BJ (cell line): ENCODE measurements around the gene RAD18. TPM values are rescaled to one million over a fixed set of nuclear protein-coding genes. Genes with fewer than 3 reads are reported as not detected.

ENCODE experiments used
- CTCF ChIA-PET: fragments of 350-600 bp; formaldehyde crosslinking; extraction: SDS; loops from one replicate; lab custom pipeline; 2021; ENCODE audit warnings: antibody characterized with exemption, inconsistent platforms; lab: Yijun Ruan, JAX
- POLR2A ChIA-PET: fragments of 300-600 bp; sonication (Branson Sonifier 250); formaldehyde crosslinking; extraction: SDS; loops from one replicate; lab custom pipeline; 2021; ENCODE audit warnings: antibody characterized with exemption; lab: Charles Lee
- DNase-seq: peaks from one replicate; pipeline ENCODE4 v3.0.0-alpha.2; 2011; ENCODE audit warnings: low read depth
- H3K27me3 ChIP-seq: 2 replicates; pipeline ENCODE4 v1.6.0; 2011; ENCODE audit warnings: low read length; ENCODE audit not compliant: control insufficient read depth, insufficient read depth
- H3K36me3 ChIP-seq: 2 replicates; pipeline ENCODE4 v1.5.1; 2011; ENCODE audit warnings: low read length; ENCODE audit not compliant: control insufficient read depth, insufficient read depth
- H3K4me3 ChIP-seq: 2 replicates; pipeline ENCODE4 v1.5.1; 2011; ENCODE audit warnings: low read depth, mild to moderate bottlenecking, control low read depth, low read length
- polyA plus RNA-seq: library from polyadenylated mRNA; depleted of rRNA; stranded (reverse); fragments of >200 nt; gene quantifications from 2 replicates; pipeline ENCODE4 v1.2.3, GENCODE V29; 2011; rRNA removed
- small RNA-seq: library from RNA; depleted of rRNA; stranded (forward); fragments of <200 nt; gene quantifications from one replicate; pipeline ENCODE3, GENCODE V24; 2012; ENCODE audit warnings: low replicate concordance, low read depth; ENCODE audit not compliant: insufficient read length
- TF ChIP-seq, protein P1 (sequence below): IDR thresholded peaks from 2 replicates; pipeline ENCODE4 v1.5.1; 2011; ENCODE audit warnings: low read depth, mild to moderate bottlenecking, control low read depth, inconsistent platforms, low read length, moderate library complexity; ENCODE audit not compliant: insufficient read depth

The RAD18 gene
- polyA plus RNA-seq, 1 experiment = 13.8 TPM

DNA sequence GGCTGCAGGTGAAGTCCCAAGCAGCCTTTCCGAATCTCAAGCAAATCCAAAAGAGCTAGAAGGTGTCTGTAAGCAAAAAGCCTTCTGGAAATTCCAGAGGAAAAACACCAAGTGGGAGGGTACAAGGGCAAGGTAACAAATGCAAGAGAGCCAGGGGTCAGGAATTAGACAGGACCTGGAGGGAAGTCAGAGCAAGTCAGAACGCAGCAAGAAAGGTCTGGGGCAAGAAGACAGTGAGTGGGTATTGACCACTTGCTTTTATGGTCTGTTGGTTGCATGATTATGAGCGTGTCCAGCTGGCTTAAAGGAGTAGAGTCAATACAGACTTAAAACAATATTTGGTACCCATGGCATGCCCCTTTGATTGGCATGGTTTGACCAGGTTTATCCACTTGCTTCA, 127.2 kb downstream of the RAD18 start:
- Histone ChIP-seq H3K4me3 (no peak overlapping the region), H3K27me3 (no peaks in the 10 kb centered on the region), H3K36me3 (no peaks in the 10 kb centered on the region)
- no peak for DNase-seq
- TF ChIP-seq, protein P1, sequence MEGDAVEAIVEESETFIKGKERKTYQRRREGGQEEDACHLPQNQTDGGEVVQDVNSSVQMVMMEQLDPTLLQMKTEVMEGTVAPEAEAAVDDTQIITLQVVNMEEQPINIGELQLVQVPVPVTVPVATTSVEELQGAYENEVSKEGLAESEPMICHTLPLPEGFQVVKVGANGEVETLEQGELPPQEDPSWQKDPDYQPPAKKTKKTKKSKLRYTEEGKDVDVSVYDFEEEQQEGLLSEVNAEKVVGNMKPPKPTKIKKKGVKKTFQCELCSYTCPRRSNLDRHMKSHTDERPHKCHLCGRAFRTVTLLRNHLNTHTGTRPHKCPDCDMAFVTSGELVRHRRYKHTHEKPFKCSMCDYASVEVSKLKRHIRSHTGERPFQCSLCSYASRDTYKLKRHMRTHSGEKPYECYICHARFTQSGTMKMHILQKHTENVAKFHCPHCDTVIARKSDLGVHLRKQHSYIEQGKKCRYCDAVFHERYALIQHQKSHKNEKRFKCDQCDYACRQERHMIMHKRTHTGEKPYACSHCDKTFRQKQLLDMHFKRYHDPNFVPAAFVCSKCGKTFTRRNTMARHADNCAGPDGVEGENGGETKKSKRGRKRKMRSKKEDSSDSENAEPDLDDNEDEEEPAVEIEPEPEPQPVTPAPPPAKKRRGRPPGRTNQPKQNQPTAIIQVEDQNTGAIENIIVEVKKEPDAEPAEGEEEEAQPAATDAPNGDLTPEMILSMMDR = no peak
- CTCF ChIA-PET = interaction anchor here (0.9 to 1.5 kb wide), 2 partner anchors 29 to 67 kb away, joined by 3 to 5 read pairs; partner anchors contain the start of gene OXTR
- POLR2A ChIA-PET = no interaction called here

- no peak for DNase-seq
- H3K4me3 ChIP-seq = no peak overlapping the region
- ChIA-PET CTCF (interaction anchor here (0.9 kb wide), 1 partner anchor 28 kb away, joined by 3 read pairs; no protein-coding TSS in a partner anchor), POLR2A (no interaction called here)
- H3K27me3 ChIP-seq = no peaks in the 10 kb centered on the region
- TF ChIP-seq, protein P1 = no peak
- no peaks in the 10 kb centered on the region for H3K36me3 ChIP-seq
Measured at GRCh38 chr3:8835385-8835784, 127.9 kb downstream of the RAD18 start.

DNA sequence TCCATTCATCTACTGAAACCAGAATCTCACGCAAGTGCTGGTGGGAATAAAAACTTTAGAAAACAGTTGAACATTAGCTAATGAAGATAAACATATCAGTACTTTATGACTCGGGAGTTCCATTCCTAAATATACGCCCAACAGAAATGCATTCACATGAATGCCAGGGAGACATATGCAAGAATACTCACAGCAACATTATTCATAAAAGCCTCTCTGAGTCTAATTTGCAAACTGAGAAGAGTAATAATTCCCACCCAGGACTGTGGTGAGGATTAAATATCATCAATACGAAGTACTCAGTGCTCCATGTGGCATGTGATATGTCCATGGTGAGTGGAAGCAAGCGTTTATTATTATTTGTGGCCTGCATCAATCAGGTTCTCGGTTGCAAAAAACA, 128.3 kb downstream of the RAD18 start:
- Histone ChIP-seq H3K27me3 (no peaks in the 10 kb centered on the region), H3K36me3 (no peaks in the 10 kb centered on the region), H3K4me3 (no peak overlapping the region)
- no peak for DNase-seq
- CTCF ChIA-PET = no interaction called here
- POLR2A ChIA-PET = no interaction called here
- TF ChIP-seq, protein P1 = no peak

GRCh38 chr3:8827641-8828040, 135.6 kb downstream of the RAD18 start:
- Histone ChIP-seq H3K36me3 (no peaks in the 10 kb centered on the region), H3K27me3 (no peaks in the 10 kb centered on the region), H3K4me3 (no peak overlapping the region)
- DNase-seq = no peak
- TF ChIP-seq, protein P1 = no peak
- CTCF ChIA-PET = no interaction called here
- POLR2A ChIA-PET = no interaction called here

Small RNA genes within 50 kb of the gene (small RNA-seq; reads per million reads assigned to genes)
- gene RF00416 = not detected

Other genes starting within 250 kb of the RAD18 start
- 0.05 TPM in 1 of 2 replicates, not detected in the other for gene CAV3, start 229.7 kb downstream of the RAD18 start, polyA plus RNA-seq
- gene OXTR, start 193.9 kb downstream of the RAD18 start, polyA plus RNA-seq = 168 and 195 TPM in 2 replicates